H9 (cell line): Measurements from ENCODE around the gene CPXM2. TPM values are rescaled to one million over a fixed set of nuclear protein-coding genes. Genes with fewer than 3 reads are reported as not detected.
A peak's percentile ranks its signal among the peaks of the same experiment; 100 is the strongest.

Experiments
- DNase-seq: peaks from one replicate; pipeline ENCODE4 v3.0.0-alpha.2; 2017
- H2AFZ ChIP-seq: one replicate; pipeline ENCODE4 v1.6.1; 2013; ENCODE audit warnings: mild to moderate bottlenecking, low read length, control low read depth, moderate library complexity
- H2AK5ac ChIP-seq: 2 replicates; pipeline ENCODE4 v1.6.1; 2013; ENCODE audit warnings: low read length, control low read depth, mixed read lengths; ENCODE audit not compliant: insufficient read length
- H2BK120ac ChIP-seq: one replicate; pipeline ENCODE4 v1.6.1; 2013; ENCODE audit warnings: low read depth, mild to moderate bottlenecking, low read length, control low read depth, inconsistent platforms; ENCODE audit not compliant: poor library complexity, severe bottlenecking
- H2BK12ac ChIP-seq: 2 replicates; pipeline ENCODE4 v1.6.1; 2013; ENCODE audit warnings: low read length, control low read depth, mixed read lengths, low read depth; ENCODE audit not compliant: insufficient read length
- H2BK15ac ChIP-seq: 2 replicates; pipeline ENCODE4 v1.6.1; 2013; ENCODE audit warnings: low read depth, low read length, control low read depth
- H2BK20ac ChIP-seq: one replicate; pipeline ENCODE4 v1.6.1; 2013; ENCODE audit warnings: low read depth, mild to moderate bottlenecking, low read length, control low read depth, inconsistent platforms; ENCODE audit not compliant: poor library complexity, severe bottlenecking
- H2BK5ac ChIP-seq: 2 replicates; pipeline ENCODE4 v1.6.1; 2013; ENCODE audit warnings: low read length, control low read depth, mixed read lengths; ENCODE audit not compliant: insufficient read length
- H3K14ac ChIP-seq: 2 replicates; pipeline ENCODE4 v1.6.1; 2013; ENCODE audit warnings: low read length, control low read depth; ENCODE audit not compliant: insufficient read depth
- H3K18ac ChIP-seq: 2 replicates; pipeline ENCODE4 v1.6.1; 2013; ENCODE audit warnings: low read depth, mild to moderate bottlenecking, mixed read lengths, low read length, control low read depth; ENCODE audit not compliant: insufficient read length
- H3K23ac ChIP-seq: 2 replicates; pipeline ENCODE4 v1.6.1; 2013; ENCODE audit warnings: low read length, control low read depth, mixed read lengths, low read depth; ENCODE audit not compliant: insufficient read length
- H3K23me2 ChIP-seq: 2 replicates; pipeline ENCODE4 v1.6.1; 2013; ENCODE audit warnings: low read depth, mild to moderate bottlenecking, mixed read lengths, low read length, control low read depth; ENCODE audit not compliant: insufficient read length, poor library complexity, severe bottlenecking
- H3K27ac ChIP-seq: 2 replicates; pipeline ENCODE4 v1.5.1; 2013; ENCODE audit warnings: low read length, control low read depth, mixed read lengths, low read depth; ENCODE audit not compliant: insufficient read length
- H3K27me3 ChIP-seq: 2 replicates; pipeline ENCODE4 v1.6.1; 2013; ENCODE audit warnings: low read length, control low read depth, inconsistent platforms; ENCODE audit not compliant: insufficient read depth
- H3K4ac ChIP-seq: 2 replicates; pipeline ENCODE4 v1.6.1; 2013; ENCODE audit warnings: low read depth, mild to moderate bottlenecking, control low read depth, inconsistent platforms, low read length, moderate library complexity
- H3K4me1 ChIP-seq: 2 replicates; pipeline ENCODE4 v1.6.1; 2013; ENCODE audit warnings: low read length, control low read depth, inconsistent platforms; ENCODE audit not compliant: insufficient read depth
- H3K4me2 ChIP-seq: 2 replicates; pipeline ENCODE4 v1.6.1; 2013; ENCODE audit warnings: low read length, control low read depth, mixed read lengths; ENCODE audit not compliant: insufficient read length, insufficient read depth
- H3K56ac ChIP-seq: 2 replicates; pipeline ENCODE4 v1.6.1; 2013; ENCODE audit warnings: low read depth, mild to moderate bottlenecking, mixed read lengths, low read length, control low read depth; ENCODE audit not compliant: insufficient read length
- H3K79me1 ChIP-seq: 2 replicates; pipeline ENCODE4 v1.6.1; 2013; ENCODE audit warnings: low read depth, mild to moderate bottlenecking, moderate library complexity, low read length, control low read depth, inconsistent platforms; ENCODE audit not compliant: insufficient read depth, poor library complexity, severe bottlenecking
- H3K79me2 ChIP-seq: 2 replicates; pipeline ENCODE4 v1.6.1; 2013; ENCODE audit warnings: low read length, control low read depth, inconsistent platforms; ENCODE audit not compliant: insufficient read depth
- H3K9ac ChIP-seq: 2 replicates; pipeline ENCODE4 v1.6.1; 2013; ENCODE audit warnings: low read length, control low read depth, mixed read lengths; ENCODE audit not compliant: insufficient read length; ENCODE audit errors: extremely low read depth
- H3K9me3 ChIP-seq: one replicate; pipeline ENCODE4 v1.6.1; 2013; ENCODE audit warnings: low read depth, low read length, inconsistent platforms; ENCODE audit not compliant: control insufficient read depth
- H3T11ph ChIP-seq: one replicate; pipeline ENCODE4 v1.6.1; 2013; ENCODE audit warnings: mild to moderate bottlenecking, low read length, control low read depth, inconsistent platforms
- H4K20me1 ChIP-seq: one replicate; pipeline ENCODE4 v1.6.1; 2013; ENCODE audit not compliant: control insufficient read depth, insufficient read length, insufficient read depth
- H4K5ac ChIP-seq: 2 replicates; pipeline ENCODE4 v1.6.1; 2013; ENCODE audit warnings: low read depth, mild to moderate bottlenecking, mixed read lengths, low read length, control low read depth; ENCODE audit not compliant: insufficient read length
- H4K8ac ChIP-seq: replicated peaks from 2 replicates; pipeline ENCODE4 v1.6.1; 2013; ENCODE audit warnings: low read length, control low read depth, mixed read lengths, low read depth; ENCODE audit not compliant: insufficient read length
- H4K91ac ChIP-seq: 2 replicates; pipeline ENCODE4 v1.6.1; 2013; ENCODE audit warnings: low read depth, mild to moderate bottlenecking, moderate library complexity, mixed read lengths, low read length, control low read depth; ENCODE audit not compliant: insufficient read length
- H3K27ac Mint-ChIP-seq, 3 experiments: 2 replicates in 2 of 3; 3 replicates in 1 of 3; pipeline ENCODE4 v1.8.0; 2020 to 2021; ENCODE audit warnings: mixed read lengths in 3 of 3, mild to moderate bottlenecking in 1 of 3, moderate library complexity in 1 of 3
- H3K27me3 Mint-ChIP-seq: 2 replicates; pipeline ENCODE4 v1.8.0; 2021; ENCODE audit warnings: low read depth, mild to moderate bottlenecking, moderate library complexity, mixed read lengths
- H3K36me3 Mint-ChIP-seq, 3 experiments: 2 replicates in 2 of 3; 3 replicates in 1 of 3; pipeline ENCODE4 v1.8.0; 2020 to 2021; ENCODE audit warnings: low read depth in 3 of 3, mixed read lengths in 3 of 3; ENCODE audit not compliant: insufficient read depth in 1 of 3
- H3K4me1 Mint-ChIP-seq, 2 experiments: 2 replicates each; pipeline ENCODE4 v1.8.0; 2020; ENCODE audit warnings: mixed read lengths in 2 of 2
- H3K4me3 Mint-ChIP-seq, 2 experiments: 2 replicates in 1 of 2; 3 replicates in 1 of 2; pipeline ENCODE4 v1.8.0; 2020 to 2021; ENCODE audit warnings: mild to moderate bottlenecking in 2 of 2, mixed read lengths in 2 of 2, moderate library complexity in 1 of 2
- H3K9me3 Mint-ChIP-seq, 2 experiments: 2 replicates in 1 of 2; 3 replicates in 1 of 2; pipeline ENCODE4 v1.8.0; 2020; ENCODE audit warnings: mild to moderate bottlenecking in 2 of 2, mixed read lengths in 2 of 2, moderate library complexity in 1 of 2
- WGBS: extraction: QIAGEN DNeasy Blood & Tissue Kit; methylation state at CpG from one replicate; pipeline ENCODE4 v1.1.7; 2013; ENCODE audit warnings: missing lambda C conversion rate, low lambda C conversion rate, mixed read lengths; ENCODE audit not compliant: insufficient read length; ENCODE audit errors: extremely low coverage; 5-methylcytosine and 5-hydroxymethylcytosine counted together
- total RNA-seq: library from RNA; stranded (reverse); gene quantifications from 2 replicates; pipeline ENCODE4 v1.2.1, GENCODE V29; 2021
- TF ChIP-seq, protein P1 (sequence below): fragments of 200-600 bp; sonication (generic); conservative IDR thresholded peaks from 3 replicates; pipeline ENCODE4 v1.8.0; 2021; ENCODE audit warnings: antibody characterized with exemption, mild to moderate bottlenecking

Gene CPXM2
- total RNA-seq, 1 experiment from 2014 or later = 1.7 TPM

DNA sequence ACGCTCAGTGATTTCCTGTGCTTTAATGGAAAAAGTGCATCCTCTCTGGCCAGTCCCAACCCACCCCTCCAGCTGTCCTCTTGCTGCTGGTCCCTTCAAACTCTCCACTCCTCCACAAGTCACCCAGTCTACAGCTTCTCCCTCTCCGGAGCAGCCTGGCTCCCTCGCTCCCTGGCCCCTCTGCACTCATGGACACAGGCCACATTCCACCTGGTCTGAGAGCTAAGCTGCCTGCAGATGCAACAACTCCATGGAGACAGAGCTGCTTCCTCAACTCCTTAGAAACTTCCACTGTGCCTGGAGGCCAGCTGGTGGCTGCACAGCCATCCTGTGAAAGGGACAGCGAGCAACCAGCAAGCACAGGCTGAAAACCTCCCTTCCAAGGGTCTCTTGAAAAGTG lies 137.5 kb downstream of the CPXM2 start:
- Histone ChIP-seq H3K9me3 (peaks cover 11% of the 10 kb centered on the region), H3T11ph (no peak overlapping the region), H2BK20ac (no peak overlapping the region), H3K79me1 (no peaks in the 10 kb centered on the region), H2BK5ac (no peak overlapping the region), H4K8ac (no peak overlapping the region), H2BK120ac (no peak overlapping the region), H3K23ac (no peak overlapping the region), H3K27ac (no peak overlapping the region), H3K4me1 (peaks cover 9% of the 10 kb centered on the region; the same call in 1 of the 2 replicates), H3K4ac (no peak overlapping the region), H3K14ac (no peak overlapping the region), H3K23me2 (no peaks in the 10 kb centered on the region), H4K5ac (no peak overlapping the region), H2AK5ac (no peak overlapping the region), H2AFZ (no peak overlapping the region), H3K79me2 (no peaks in the 10 kb centered on the region), H3K27me3 (no peaks in the 10 kb centered on the region), H4K20me1 (no peaks in the 10 kb centered on the region), H3K4me2 (no peak overlapping the region), H3K9ac (no peak overlapping the region), H3K56ac (no peak overlapping the region), H4K91ac (no peak overlapping the region), H2BK15ac (no peak overlapping the region), H2BK12ac (no peak overlapping the region), H3K18ac (no peak overlapping the region)
- H3K27me3 Mint-ChIP-seq = peaks cover 7% of the 10 kb centered on the region; the same call in 1 of the 2 replicates
- TF ChIP-seq, protein P1, sequence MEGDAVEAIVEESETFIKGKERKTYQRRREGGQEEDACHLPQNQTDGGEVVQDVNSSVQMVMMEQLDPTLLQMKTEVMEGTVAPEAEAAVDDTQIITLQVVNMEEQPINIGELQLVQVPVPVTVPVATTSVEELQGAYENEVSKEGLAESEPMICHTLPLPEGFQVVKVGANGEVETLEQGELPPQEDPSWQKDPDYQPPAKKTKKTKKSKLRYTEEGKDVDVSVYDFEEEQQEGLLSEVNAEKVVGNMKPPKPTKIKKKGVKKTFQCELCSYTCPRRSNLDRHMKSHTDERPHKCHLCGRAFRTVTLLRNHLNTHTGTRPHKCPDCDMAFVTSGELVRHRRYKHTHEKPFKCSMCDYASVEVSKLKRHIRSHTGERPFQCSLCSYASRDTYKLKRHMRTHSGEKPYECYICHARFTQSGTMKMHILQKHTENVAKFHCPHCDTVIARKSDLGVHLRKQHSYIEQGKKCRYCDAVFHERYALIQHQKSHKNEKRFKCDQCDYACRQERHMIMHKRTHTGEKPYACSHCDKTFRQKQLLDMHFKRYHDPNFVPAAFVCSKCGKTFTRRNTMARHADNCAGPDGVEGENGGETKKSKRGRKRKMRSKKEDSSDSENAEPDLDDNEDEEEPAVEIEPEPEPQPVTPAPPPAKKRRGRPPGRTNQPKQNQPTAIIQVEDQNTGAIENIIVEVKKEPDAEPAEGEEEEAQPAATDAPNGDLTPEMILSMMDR = no peak
- H3K27ac Mint-ChIP-seq = peak overlapping the region in 1 of 3 experiments; percentile 33; a peak in 2 of 7 replicates
- H3K4me1 Mint-ChIP-seq = peaks cover 35 to 52% of the 10 kb centered on the region in 2 experiments
- DNase-seq = no peak
- H3K4me3 Mint-ChIP-seq = no peak overlapping the region
- H3K36me3 Mint-ChIP-seq = peaks cover 12 to 23% (median 20%) of the 10 kb centered on the region in 3 experiments
- peaks cover 12 to 14% of the 10 kb centered on the region in 2 experiments; a peak in 4 of 5 replicates for H3K9me3 Mint-ChIP-seq
- WGBS = no CpG with 5 or more reads among the region's 4 CpGs
